Measurements from ENCODE around the gene EIF3K. TPM values are rescaled to one million over a fixed set of nuclear protein-coding genes. Genes with fewer than 3 reads are reported as not detected.

EIF3K gene
- total and polyA plus RNA-seq, 2 of the 13 experiments (the other 11 are each of a cell fraction or from before 2014, with no cell fraction given): 179 to 258 TPM

GRCh38 chr19:38649305-38650171 is 30.6 kb downstream of the EIF3K start (continued):
- no peak for TF ChIP-seq BCLAF1 (IDR thresholded peaks at IDR 0.05)
- TF ChIP-seq RBM39 (IDR thresholded peaks at IDR 0.05; ENCODE audit: low read depth, low read length, poor library complexity, severe bottlenecking): no peak
- TF ChIP-seq ZFP41 (CRISPR knock-in tag; IDR thresholded peaks at IDR 0.05; ENCODE audit: borderline replicate concordance): no peak
- TF ChIP-seq SNAI1 (CRISPR knock-in tag; IDR thresholded peaks at IDR 0.05; ENCODE audit: borderline replicate concordance): no peak
- no peak for TF ChIP-seq CREB1 (IDR thresholded peaks at IDR 0.05)
- no peak; the same call in 1 of the 2 replicates for TF ChIP-seq CREB1 (CRISPR knock-in tag; IDR thresholded peaks at IDR 0.05)
- no peak for TF ChIP-seq ZNF383 (CRISPR knock-in tag; IDR thresholded peaks at IDR 0.05; ENCODE audit: borderline replicate concordance)
- no peak for TF ChIP-seq NR3C1 (CRISPR knock-in tag; IDR thresholded peaks at IDR 0.05)
- TF ChIP-seq ATF3 (CRISPR knock-in tag; IDR thresholded peaks at IDR 0.05): 0 out of 2 replicates have a peak, but pooled peaks have one; percentile 20
- TF ChIP-seq ZNF282 (IDR thresholded peaks at IDR 0.05; ENCODE audit: partially characterized antibody): no peak
- TF ChIP-seq PAF1 (CRISPR knock-in tag; IDR thresholded peaks at IDR 0.05): no peak
- TF ChIP-seq TARDBP (CRISPR knock-in tag; IDR thresholded peaks at IDR 0.05): no peak
- no peak for TF ChIP-seq ZNF616 (CRISPR knock-in tag; IDR thresholded peaks at IDR 0.05; ENCODE audit: low read depth)
- no peak for TF ChIP-seq RBAK (CRISPR knock-in tag; IDR thresholded peaks at IDR 0.05)
- TF ChIP-seq ZXDC (CRISPR knock-in tag; IDR thresholded peaks at IDR 0.05): peak; percentile 41; the same call in 1 of the 2 replicates
- no peak for TF ChIP-seq ZNF367 (CRISPR knock-in tag; IDR thresholded peaks at IDR 0.05; ENCODE audit: borderline replicate concordance)
- TF ChIP-seq PAXIP1 (CRISPR knock-in tag; conservative IDR thresholded peaks at IDR 0.05): peak; percentile 88
- TF ChIP-seq CCAR2 (optimal IDR thresholded peaks at IDR 0.05; ENCODE audit: low read depth, low read length): no peak
- no peak for TF ChIP-seq MLLT10 (CRISPR knock-in tag; IDR thresholded peaks at IDR 0.05)

Measured in HepG2 (cell line).